Nucleus accumbens (tissue), 56 donors: ENCODE results near the gene CHRDL2.

Experiments used
- DNase-seq, 56 donors: peaks; one replicate each; lab custom pipeline; 2025; lab: John Stamatoyannopoulos, UW

CHRDL2 gene

GRCh38 chr11:74717221-74717969 is 13.8 kb downstream of the CHRDL2 start:
- peak in 1 of 56 donors; percentile 10 for DNase-seq

GRCh38 chr11:74714904-74715303 is 16.3 kb downstream of the CHRDL2 start:
- no peak for DNase-seq

GRCh38 chr11:74713686-74714085 is 17.5 kb downstream of the CHRDL2 start:
- no peak for DNase-seq

DNA sequence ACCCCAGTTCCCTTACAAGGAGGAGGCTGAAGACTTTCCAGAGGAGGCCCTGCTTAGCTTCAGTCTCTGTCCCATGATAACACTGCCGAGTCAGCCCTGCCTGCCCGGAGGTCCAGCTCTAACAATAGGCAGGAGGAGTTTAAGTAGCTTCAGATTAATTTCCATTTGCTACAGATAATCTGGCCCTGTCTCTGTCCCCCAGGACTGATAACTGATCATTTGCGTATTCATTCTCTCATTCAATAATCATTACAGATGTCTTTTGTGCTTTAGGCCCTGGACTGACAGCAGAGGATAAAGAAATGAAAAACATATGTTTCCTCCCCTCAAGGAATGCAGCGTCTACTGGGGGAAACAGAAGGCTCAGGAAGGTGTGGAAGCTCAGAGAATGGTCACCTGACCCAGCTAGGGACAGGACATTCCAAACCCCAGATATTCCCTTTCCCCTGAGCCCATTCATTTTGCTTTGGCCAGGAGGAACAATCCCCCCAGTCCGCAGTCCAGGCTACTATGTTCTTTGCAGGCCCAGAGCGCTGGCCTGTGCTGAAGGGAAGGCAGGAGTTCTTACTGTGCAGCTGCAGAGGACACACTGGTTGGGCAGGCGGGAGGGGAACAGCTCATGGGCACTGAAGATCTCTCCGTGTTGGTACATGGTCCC is 20.8 kb downstream of the CHRDL2 start:
- no peak for DNase-seq

DNA sequence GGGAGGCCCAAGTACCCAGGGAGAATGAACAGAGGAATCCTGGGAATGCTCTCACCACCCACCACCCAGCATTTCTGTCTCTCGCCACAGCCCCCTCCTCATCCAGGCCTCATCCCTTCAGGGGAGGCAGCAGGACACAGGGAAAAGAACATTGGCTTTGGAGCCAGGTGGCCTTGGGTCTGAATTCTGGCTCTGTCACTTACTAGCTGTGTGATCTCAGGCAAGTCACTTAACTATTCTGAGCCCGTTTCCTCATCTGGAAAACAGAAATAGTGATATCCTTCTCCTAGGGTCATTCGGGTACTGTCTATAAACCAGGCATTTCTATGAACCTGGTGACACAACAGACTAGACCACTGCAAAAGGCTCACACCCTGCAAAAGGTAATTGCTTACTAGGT is 22.1 kb downstream of the CHRDL2 start:
- no peak for DNase-seq

GRCh38 chr11:74707602-74708510 is 23.4 kb downstream of the CHRDL2 start:
- DNase-seq, result no peak

- no peak for DNase-seq
These were observed 24.0 kb downstream of the CHRDL2 start for GRCh38 chr11:74707182-74707581.

- no peak for DNase-seq
These were observed 28.0 kb downstream of the CHRDL2 start for GRCh38 chr11:74703211-74703610.

GRCh38 chr11:74702383-74703007 is 28.7 kb downstream of the CHRDL2 start:
- peak in 46 of 56 donors; percentile 11 to 80 (median 36) for DNase-seq

DNA sequence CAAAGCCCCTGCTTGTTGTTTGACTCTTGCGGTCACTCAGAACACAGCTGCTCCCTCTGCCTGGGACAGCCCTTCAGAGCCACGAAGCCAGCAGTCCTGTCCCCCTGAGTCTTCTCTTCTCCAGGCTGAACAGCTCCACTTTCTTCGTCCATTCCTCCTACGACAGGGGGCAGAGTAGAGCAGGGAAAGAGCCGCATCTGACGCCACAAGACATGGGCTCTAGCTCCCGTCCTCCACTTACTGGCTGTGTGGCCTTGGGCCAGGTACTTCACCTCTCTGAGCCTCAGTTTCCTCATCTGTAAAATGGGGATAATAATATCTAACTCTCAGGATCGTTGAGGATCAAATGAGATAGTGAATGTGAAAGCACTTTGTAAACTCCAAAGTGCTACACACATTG is 29.9 kb downstream of the CHRDL2 start:
- no peak for DNase-seq

- no peak for DNase-seq
These were observed 31.4 kb downstream of the CHRDL2 start for GRCh38 chr11:74699615-74700396.

DNA sequence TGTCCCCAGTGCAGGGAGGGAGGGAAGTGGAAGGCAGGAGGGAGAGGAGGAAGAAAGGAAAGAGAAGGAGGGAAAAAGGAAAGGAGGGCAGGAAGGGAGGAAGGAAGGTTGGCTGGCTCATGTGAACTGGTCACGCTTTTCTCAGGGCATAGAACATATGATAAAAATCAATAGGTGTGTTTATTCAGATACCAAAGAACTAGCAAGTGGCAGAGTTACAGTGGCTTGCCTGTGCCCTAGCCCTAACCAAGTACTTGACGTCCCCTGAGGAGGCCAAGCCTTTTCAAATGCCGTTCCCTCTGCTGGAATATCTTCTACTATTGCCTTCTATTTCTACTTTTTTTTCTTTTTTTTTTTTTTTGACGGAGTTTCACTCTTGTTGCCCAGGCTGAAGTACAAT is 33.5 kb downstream of the CHRDL2 start:
- DNase-seq, result no peak

GRCh38 chr11:74696939-74697675 is 34.1 kb downstream of the CHRDL2 start:
- DNase-seq, result no peak

- DNase-seq, result no peak
These were observed 34.7 kb downstream of the CHRDL2 start for GRCh38 chr11:74696500-74696899.

- no peak for DNase-seq
These were observed 35.4 kb downstream of the CHRDL2 start for GRCh38 chr11:74695705-74696280.

DNA sequence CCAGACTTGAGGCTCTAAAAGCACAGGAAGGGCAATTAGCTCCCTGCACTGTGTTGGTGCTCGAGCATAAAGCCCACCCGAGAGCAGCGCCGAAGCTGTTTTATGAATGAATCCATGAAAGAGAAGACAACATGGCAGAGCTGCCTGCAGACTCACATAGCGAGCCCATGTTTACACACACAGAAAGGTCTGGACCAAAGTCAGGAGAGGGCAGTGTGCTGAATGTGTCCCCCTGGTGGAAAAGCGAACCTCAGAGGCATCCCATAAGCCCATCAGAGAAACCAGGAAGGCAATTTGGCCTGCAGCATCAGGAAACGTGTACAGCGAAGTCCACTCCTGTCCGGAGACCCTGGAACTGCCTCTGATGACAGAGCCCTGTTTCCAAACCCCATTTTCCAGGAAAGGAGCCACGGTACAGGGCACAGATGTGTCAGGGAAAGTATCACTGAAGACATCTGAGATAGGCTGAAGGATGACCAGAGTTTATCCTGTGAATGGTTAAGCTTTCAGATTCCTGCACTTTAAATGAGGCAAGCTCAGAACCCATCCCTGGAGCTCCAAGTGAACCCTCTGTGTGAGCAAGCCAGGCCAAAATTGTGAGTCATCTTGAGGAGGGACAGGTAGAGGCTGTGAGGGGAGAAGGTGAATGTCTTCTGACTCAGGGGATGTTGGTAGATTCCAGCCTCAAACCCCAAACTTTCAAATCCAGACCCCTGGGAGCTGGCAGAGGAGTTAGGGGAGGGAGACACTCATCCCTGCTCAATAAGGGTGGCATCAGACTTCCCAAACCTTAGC is 36.9 kb downstream of the CHRDL2 start:
- peak in 1 of 56 donors; percentile 29 for DNase-seq

DNA sequence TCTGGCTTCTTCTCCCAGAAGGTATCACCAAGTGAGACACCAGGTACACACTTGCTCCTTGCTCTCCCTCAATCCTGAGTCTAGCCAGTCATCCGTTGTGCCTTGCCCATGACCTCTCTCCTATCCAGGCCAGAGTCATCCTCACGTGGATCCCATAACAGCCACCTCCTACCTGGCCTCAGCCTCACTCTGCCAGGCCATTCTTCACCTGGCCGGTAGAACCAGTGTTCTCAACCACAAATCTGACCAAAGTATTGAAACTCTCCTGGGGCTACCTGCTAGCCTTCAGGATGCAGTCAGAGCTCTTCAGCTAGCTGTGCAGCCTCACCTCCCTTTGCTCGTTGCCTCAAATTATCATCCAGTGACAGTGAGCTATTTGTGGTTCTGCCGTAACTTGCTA is 37.7 kb downstream of the CHRDL2 start:
- DNase-seq, result no peak

- no peak for DNase-seq
These were observed 39.5 kb downstream of the CHRDL2 start for GRCh38 chr11:74691755-74692154.
